Neutrophil (primary cell): Measurements from ENCODE around the gene CRPPA.
"Not testable (repeated sequence)": the region's sequence is repeated elsewhere in the genome, so short reads cannot be mapped to it uniquely, and the experiment has no call there.

ENCODE experiments used
- H3K27ac ChIP-seq: fragments of 200-600 bp; sonication (generic); 2 replicates; pipeline ENCODE4 v1.5.1; 2016; ENCODE audit warnings: mild to moderate bottlenecking, moderate library complexity
- H3K27me3 ChIP-seq: fragments of 200-600 bp; sonication (generic); 2 replicates; pipeline ENCODE4 v1.6.0; 2016; ENCODE audit warnings: mild to moderate bottlenecking
- H3K36me3 ChIP-seq: fragments of 200-600 bp; sonication (generic); 2 replicates; pipeline ENCODE4 v1.5.1; 2017
- H3K4me1 ChIP-seq, 2 experiments: fragments of 200-600 bp in 1 of 2; sonication (generic) in 1 of 2; 1 replicate in 1 of 2; 2 replicates in 1 of 2; pipeline versions ENCODE4 v1.5.1 to v1.6.1; 2013 to 2016; ENCODE audit warnings: low read depth in 1 of 2, low read length in 1 of 2, mild to moderate bottlenecking in 1 of 2, moderate library complexity in 1 of 2; ENCODE audit not compliant: control insufficient read depth in 1 of 2, insufficient read depth in 1 of 2
- H3K4me3 ChIP-seq, 2 experiments: fragments of 200-600 bp in 1 of 2; sonication (generic) in 1 of 2; 1 replicate in 1 of 2; 2 replicates in 1 of 2; pipeline ENCODE4 v1.5.1; 2013 to 2016; ENCODE audit warnings: low read depth in 1 of 2, low read length in 1 of 2, mild to moderate bottlenecking in 1 of 2, moderate library complexity in 1 of 2
- H3K9me3 ChIP-seq: fragments of 200-600 bp; sonication (generic); 2 replicates; pipeline ENCODE4 v1.5.1; 2016
- TF ChIP-seq, protein P1 (sequence below): fragments of 200-600 bp; sonication (generic); IDR thresholded peaks from 2 replicates; pipeline ENCODE4 v1.5.1; 2016; ENCODE audit warnings: antibody characterized with exemption

The CRPPA gene

DNA sequence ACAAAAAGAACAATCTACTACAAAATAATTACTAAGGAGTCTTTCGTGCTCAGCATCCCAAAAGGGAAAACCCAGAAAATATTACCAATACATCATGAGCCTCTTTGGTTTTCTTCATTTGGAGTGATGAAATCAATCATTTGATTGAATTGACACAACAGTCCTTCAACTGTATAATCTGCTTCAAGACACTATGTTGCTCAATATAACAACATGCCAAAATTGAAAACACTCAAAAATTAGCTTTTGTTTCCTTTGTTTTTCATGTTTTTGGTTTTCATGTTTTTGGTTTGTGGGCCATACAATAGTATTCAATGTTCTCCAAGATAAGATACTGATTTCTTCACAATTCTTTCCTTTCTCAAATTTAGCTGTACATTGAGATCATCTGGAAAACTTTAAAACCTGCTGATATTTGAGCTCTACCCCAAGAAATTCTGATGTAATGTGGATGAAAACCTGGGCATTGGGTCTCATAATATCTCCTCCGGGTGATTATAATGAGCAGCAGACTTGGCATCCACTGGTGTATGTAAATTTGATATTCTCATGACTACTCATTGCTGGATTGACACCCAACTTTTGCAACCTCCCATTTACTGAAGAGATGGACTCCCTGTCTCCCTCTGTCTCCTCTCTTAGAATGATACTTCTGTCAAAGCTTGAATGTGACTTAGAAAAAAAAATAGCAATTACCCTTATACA is 39.6 kb upstream of the CRPPA start:
- Histone ChIP-seq H3K4me1 (no peaks in the 10 kb centered on the region), H3K9me3 (no peaks in the 10 kb centered on the region), H3K27ac (no peak overlapping the region), H3K36me3 (no peaks in the 10 kb centered on the region), H3K4me3 (no peak overlapping the region), H3K27me3 (no peaks in the 10 kb centered on the region)
- TF ChIP-seq, protein P1, sequence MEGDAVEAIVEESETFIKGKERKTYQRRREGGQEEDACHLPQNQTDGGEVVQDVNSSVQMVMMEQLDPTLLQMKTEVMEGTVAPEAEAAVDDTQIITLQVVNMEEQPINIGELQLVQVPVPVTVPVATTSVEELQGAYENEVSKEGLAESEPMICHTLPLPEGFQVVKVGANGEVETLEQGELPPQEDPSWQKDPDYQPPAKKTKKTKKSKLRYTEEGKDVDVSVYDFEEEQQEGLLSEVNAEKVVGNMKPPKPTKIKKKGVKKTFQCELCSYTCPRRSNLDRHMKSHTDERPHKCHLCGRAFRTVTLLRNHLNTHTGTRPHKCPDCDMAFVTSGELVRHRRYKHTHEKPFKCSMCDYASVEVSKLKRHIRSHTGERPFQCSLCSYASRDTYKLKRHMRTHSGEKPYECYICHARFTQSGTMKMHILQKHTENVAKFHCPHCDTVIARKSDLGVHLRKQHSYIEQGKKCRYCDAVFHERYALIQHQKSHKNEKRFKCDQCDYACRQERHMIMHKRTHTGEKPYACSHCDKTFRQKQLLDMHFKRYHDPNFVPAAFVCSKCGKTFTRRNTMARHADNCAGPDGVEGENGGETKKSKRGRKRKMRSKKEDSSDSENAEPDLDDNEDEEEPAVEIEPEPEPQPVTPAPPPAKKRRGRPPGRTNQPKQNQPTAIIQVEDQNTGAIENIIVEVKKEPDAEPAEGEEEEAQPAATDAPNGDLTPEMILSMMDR, result no peak

DNA sequence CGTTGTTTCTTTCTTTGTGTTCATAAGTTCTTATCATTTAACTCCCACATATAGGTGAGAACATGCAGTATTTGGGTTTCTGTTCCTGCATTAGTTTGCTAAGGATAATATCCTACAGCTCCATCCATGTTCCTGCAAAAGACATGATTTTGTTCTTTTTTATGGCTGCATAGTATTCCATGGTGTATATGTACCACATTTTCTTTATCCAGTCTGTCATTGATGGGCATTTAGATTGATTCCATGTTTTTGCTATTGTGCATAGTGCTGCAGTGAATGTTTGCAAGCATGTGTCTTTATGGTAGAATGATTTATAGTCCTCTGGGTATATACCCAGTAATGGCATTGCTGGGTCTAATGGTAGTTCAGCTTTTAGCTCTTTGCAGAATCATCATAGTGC is 35.0 kb upstream of the CRPPA start:
- not testable (repeated sequence) for H3K9me3 ChIP-seq, H3K36me3 ChIP-seq, H3K4me1 ChIP-seq, H3K27ac ChIP-seq, H3K4me3 ChIP-seq, H3K27me3 ChIP-seq

DNA sequence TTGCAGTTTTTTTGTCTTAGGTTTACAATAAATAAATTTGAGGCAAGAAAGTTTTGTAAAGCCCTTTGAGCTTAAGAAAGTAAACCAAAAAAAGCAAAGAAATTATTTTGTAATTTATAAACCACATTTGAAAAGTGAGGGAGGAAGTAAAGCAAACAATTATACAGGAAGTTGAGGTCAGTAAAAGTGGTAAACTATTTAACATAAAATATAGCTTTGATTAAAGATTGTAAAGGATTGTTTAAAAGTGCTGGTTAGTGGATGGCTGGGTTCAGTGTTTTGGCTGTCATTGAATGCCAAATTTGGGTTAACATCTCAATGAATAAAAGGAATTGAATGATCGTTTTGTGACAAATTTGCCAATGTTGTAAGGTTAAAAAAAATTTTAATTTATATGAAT is 34.3 kb upstream of the CRPPA start:
- Histone ChIP-seq H3K4me3 (no peak overlapping the region), H3K4me1 (no peaks in the 10 kb centered on the region), H3K27me3 (no peaks in the 10 kb centered on the region), H3K9me3 (no peaks in the 10 kb centered on the region), H3K27ac (no peak overlapping the region), H3K36me3 (no peaks in the 10 kb centered on the region)
- TF ChIP-seq, protein P1, result no peak

- Histone ChIP-seq H3K4me1 (no peaks in the 10 kb centered on the region), H3K36me3 (no peaks in the 10 kb centered on the region), H3K27ac (no peak overlapping the region), H3K9me3 (no peaks in the 10 kb centered on the region), H3K4me3 (no peak overlapping the region), H3K27me3 (no peaks in the 10 kb centered on the region)
- TF ChIP-seq, protein P1, result no peak
These were observed 29.0 kb upstream of the CRPPA start for GRCh38 chr7:16450366-16450765.

DNA sequence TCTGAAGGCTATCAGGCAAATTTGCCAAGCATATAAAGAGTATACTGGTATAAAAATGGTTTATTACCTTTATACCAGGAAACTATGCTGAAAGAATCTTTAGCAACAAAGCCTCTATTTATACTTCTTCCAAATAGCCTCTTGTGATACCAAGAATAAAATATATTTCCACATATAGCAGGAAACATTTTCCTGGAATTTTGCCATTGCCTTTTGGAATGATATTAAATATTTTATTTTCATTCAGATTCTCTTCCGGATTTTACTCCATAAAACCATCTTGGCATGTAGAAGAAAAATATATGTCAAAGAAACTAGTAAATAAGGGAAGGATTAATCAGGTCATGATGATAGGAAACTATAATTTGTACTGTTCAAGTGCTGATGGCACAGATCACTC is 26.5 kb upstream of the CRPPA start:
- TF ChIP-seq, protein P1, result no peak
- Histone ChIP-seq H3K27me3 (no peaks in the 10 kb centered on the region), H3K9me3 (no peaks in the 10 kb centered on the region), H3K4me1 (no peaks in the 10 kb centered on the region), H3K4me3 (no peak overlapping the region), H3K36me3 (no peaks in the 10 kb centered on the region), H3K27ac (no peak overlapping the region)

DNA sequence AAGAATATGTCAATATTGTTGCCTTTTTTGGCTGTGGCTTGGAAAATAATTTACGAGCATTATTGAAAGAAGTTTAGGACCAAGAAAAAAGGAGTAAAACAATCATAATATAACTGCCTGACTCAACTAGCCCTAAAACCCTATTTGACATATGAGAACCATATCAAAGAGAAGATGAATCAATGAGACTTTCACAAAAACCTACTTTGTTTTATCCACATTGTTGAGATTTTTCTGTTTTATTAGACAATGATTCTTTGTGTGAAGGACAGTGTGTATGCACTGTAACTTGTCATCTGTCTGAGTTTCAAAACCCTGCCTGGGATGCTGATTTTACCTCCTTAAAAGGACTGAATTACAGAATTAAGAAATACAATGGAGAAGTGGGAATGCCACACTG is 25.2 kb upstream of the CRPPA start:
- no peaks in the 10 kb centered on the region for H3K4me1 ChIP-seq
- H3K27ac ChIP-seq, result no peak overlapping the region
- no peaks in the 10 kb centered on the region for H3K36me3 ChIP-seq
- H3K27me3 ChIP-seq, result no peaks in the 10 kb centered on the region
- TF ChIP-seq, protein P1, result no peak
- H3K4me3 ChIP-seq, result no peak overlapping the region
- H3K9me3 ChIP-seq, result no peaks in the 10 kb centered on the region

GRCh38 chr7:16443871-16444270 is 22.5 kb upstream of the CRPPA start:
- not testable (repeated sequence) for H3K4me1 ChIP-seq, H3K27me3 ChIP-seq

More at GRCh38 chr7:16443871-16444270, 22.5 kb upstream of the CRPPA start:
- not testable (repeated sequence) for H3K36me3 ChIP-seq, H3K27ac ChIP-seq, H3K9me3 ChIP-seq, H3K4me3 ChIP-seq
